GM12872 (cell line): ENCODE results near the gene VPS35.

Experiments
- TF ChIP-seq, protein P1 (sequence below): IDR thresholded peaks from 3 replicates; pipeline ENCODE4 v1.5.1; 2011; ENCODE audit warnings: low read depth, mild to moderate bottlenecking, low read length, moderate library complexity; ENCODE audit not compliant: insufficient read depth

Gene VPS35

DNA sequence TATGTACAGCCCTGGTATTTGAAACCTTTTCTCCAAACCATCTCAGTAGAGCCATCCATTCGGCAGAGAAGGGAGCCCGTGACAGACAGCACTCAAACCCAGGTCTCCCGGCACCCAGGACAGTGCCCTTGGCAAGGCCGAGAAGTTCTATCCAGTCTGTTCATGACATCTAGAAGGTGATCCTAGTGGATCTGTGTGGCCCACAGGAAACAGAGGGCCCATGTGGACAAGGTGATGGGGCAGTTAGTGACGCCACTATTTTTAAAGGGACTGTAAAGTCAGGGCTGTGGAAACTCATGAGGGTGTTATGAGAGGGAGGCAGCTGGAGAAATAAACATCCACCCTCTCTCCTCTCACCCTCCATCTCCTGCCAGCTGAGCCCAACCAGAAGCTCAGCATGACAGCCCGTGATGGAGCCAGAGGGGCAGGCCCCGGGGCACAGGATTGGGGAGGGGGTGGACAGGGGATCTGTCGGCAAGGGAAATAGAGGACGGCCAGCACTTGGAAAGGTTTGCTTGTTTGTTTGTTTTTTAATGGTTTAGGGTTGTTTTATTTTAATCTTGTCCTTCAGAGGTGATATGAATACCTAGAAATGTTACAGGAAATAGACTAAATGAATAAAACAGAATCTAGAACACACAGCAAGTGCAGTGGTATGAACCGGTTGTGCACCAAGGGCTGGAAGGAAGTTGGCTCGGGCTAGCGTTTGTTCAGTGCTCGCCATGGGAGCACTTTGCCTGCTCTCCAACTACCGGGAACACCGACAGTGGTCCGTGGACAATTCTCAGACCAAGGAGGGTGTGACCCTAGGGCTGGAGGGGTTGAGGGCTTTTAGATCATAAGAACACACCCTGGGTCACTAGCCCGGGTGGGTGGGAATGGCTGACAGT, 42.1 kb upstream of the VPS35 start:
- TF ChIP-seq, protein P1, sequence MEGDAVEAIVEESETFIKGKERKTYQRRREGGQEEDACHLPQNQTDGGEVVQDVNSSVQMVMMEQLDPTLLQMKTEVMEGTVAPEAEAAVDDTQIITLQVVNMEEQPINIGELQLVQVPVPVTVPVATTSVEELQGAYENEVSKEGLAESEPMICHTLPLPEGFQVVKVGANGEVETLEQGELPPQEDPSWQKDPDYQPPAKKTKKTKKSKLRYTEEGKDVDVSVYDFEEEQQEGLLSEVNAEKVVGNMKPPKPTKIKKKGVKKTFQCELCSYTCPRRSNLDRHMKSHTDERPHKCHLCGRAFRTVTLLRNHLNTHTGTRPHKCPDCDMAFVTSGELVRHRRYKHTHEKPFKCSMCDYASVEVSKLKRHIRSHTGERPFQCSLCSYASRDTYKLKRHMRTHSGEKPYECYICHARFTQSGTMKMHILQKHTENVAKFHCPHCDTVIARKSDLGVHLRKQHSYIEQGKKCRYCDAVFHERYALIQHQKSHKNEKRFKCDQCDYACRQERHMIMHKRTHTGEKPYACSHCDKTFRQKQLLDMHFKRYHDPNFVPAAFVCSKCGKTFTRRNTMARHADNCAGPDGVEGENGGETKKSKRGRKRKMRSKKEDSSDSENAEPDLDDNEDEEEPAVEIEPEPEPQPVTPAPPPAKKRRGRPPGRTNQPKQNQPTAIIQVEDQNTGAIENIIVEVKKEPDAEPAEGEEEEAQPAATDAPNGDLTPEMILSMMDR = no peak

DNA sequence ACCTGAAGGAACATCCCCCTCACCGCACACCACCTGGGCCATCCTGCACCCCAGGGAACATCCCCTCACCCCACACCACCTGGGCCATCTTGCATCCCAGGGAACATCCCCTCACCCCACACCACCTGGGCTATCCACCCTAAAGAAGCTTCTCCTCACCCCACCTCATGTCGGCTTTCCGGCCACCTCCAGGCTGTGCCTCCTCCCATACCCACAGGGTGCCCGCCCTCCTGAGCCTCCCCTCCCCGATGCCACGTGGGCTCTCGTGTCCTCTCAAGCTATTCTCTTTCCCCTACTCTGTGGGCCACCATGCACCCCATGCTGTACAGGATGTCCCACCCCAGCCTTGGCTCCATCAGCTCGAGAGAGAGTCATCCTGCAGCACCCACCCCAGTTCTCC, 41.1 kb upstream of the VPS35 start:
- TF ChIP-seq, protein P1 = no peak

DNA sequence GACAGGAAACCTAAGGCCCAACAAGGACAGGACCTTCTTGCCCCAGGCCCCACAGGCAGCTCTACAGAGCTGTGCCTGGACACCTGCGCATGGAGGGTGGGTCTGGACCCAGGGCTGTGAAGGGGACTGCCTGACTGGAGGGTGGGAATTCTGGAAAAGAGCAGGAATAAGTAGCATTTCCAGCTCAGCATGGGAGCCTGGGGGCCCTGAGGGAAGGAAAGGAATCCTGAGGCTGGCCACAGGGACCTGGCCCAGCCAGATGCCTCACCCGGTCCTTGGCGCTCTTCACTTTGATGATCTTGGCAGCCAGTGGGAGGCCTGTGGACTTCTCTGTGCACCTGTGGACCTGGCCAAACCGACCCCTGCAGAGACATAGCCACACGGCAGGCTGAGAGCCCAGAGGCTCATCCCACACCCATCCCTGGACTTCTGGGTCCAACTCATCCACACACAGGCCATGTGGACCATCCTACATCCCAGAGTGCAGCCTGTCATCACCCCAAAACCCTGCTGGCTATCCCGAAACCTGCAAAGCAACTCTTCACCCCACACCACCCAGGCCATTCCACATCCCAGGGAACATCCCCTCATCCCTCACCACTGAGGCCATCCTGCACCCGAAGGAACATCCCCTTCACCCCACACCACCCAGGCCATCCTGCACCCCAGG, 40.5 kb upstream of the VPS35 start:
- TF ChIP-seq, protein P1 = no peak

GRCh38 chr16:46728806-46729205, 39.8 kb upstream of the VPS35 start:
- TF ChIP-seq, protein P1 = no peak

DNA sequence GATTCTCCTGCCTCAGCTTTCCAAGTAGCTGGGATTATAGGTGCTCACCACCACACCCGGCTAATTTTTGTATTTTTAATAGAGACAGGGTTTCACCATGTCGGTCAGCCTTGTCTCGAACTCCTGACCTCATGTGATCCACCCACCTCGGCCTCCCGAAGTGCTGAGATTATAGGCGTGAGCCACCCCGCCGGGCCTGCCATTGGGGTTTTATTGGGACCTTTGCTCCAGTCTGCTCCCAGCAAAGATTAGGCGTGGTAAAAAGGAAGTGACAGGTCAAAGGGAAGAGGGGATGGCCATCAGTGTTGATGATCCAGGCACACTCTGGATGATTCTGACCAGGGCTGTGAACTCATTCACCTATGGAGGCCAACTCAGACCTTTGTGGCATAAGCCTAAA, 38.7 kb upstream of the VPS35 start:
- TF ChIP-seq, protein P1 = no peak

GRCh38 chr16:46727184-46727583, 38.2 kb upstream of the VPS35 start:
- TF ChIP-seq, protein P1 = no peak

GRCh38 chr16:46721885-46722284, 32.9 kb upstream of the VPS35 start:
- TF ChIP-seq, protein P1 = no peak
